Panc1 (cell line): Measurements from ENCODE around the gene TMUB2.

Experiments
- POLR2AphosphoS5 ChIP-seq: IDR thresholded peaks from 2 replicates; pipeline ENCODE4 v1.6.1; 2012; ENCODE audit warnings: mild to moderate bottlenecking, low read depth, low read length, moderate library complexity
- SIN3A ChIP-seq: IDR thresholded peaks from 2 replicates; pipeline ENCODE4 v1.6.1; 2012; ENCODE audit warnings: low read depth, mild to moderate bottlenecking, low read length, moderate library complexity, borderline replicate concordance; ENCODE audit not compliant: insufficient read depth
- TCF7L2 ChIP-seq: IDR thresholded peaks from 2 replicates; pipeline ENCODE4 v1.6.1; 2011; ENCODE audit warnings: mild to moderate bottlenecking, low read depth, low read length, inconsistent platforms
- TF ChIP-seq, protein P1 (sequence below): fragments of 450-650 bp; IDR thresholded peaks from 2 replicates; pipeline ENCODE4 v1.5.1; 2017; ENCODE audit warnings: mild to moderate bottlenecking
- TF ChIP-seq, protein P2 (sequence below), 2 experiments: IDR thresholded peaks; 2 replicates each; pipeline ENCODE4 v1.6.1; 2011 to 2012; ENCODE audit warnings: low read depth in 2 of 2, control low read depth in 1 of 2, low read length in 1 of 2, mild to moderate bottlenecking in 1 of 2, moderate library complexity in 1 of 2; ENCODE audit not compliant: insufficient read depth in 1 of 2

DNA sequence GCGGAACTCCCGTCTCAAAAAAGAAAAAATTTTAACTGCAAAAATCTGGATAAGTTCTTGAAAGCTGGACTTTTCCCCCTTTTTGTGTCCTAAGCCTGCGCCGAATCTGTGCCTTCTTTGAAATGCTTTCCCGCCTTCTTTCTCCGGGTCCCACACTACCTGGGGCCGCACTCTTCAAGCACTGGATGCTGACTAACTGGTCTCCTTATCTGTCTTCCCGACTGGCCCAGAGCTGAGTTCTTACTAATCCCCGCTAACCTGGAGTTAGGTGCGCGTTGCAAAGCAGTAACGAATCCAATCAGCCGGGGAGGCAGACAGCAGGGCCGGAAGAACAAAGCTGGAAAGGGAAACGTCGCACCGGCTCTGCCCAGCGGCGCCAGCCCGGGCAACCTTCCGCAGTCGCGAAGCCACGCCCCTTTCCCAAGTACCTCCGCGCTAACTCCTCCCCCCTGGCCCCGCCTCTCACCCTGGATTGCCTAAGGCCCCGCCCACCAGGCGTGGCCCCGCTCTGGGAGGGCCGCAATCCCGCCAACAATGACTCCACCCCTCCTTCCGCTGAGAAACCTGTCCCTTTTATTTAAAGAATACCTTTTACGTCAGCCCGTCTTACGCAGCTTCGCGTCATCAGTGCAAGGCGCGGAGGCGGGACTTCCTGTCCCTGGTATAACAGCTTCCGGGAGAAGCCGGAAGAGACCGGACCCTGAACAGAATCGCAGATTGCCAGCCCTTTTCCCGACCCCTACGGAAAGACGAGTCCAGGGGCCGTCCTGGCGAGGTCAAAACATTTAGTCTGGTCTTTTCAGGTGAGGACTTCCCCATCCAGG lies at the start of gene TMUB2:
- TF ChIP-seq, protein P1, sequence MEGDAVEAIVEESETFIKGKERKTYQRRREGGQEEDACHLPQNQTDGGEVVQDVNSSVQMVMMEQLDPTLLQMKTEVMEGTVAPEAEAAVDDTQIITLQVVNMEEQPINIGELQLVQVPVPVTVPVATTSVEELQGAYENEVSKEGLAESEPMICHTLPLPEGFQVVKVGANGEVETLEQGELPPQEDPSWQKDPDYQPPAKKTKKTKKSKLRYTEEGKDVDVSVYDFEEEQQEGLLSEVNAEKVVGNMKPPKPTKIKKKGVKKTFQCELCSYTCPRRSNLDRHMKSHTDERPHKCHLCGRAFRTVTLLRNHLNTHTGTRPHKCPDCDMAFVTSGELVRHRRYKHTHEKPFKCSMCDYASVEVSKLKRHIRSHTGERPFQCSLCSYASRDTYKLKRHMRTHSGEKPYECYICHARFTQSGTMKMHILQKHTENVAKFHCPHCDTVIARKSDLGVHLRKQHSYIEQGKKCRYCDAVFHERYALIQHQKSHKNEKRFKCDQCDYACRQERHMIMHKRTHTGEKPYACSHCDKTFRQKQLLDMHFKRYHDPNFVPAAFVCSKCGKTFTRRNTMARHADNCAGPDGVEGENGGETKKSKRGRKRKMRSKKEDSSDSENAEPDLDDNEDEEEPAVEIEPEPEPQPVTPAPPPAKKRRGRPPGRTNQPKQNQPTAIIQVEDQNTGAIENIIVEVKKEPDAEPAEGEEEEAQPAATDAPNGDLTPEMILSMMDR = no peak
- TF ChIP-seq POLR2AphosphoS5 (peak; percentile 88), TCF7L2 (no peak), SIN3A (no peak)
- TF ChIP-seq, protein P2, sequence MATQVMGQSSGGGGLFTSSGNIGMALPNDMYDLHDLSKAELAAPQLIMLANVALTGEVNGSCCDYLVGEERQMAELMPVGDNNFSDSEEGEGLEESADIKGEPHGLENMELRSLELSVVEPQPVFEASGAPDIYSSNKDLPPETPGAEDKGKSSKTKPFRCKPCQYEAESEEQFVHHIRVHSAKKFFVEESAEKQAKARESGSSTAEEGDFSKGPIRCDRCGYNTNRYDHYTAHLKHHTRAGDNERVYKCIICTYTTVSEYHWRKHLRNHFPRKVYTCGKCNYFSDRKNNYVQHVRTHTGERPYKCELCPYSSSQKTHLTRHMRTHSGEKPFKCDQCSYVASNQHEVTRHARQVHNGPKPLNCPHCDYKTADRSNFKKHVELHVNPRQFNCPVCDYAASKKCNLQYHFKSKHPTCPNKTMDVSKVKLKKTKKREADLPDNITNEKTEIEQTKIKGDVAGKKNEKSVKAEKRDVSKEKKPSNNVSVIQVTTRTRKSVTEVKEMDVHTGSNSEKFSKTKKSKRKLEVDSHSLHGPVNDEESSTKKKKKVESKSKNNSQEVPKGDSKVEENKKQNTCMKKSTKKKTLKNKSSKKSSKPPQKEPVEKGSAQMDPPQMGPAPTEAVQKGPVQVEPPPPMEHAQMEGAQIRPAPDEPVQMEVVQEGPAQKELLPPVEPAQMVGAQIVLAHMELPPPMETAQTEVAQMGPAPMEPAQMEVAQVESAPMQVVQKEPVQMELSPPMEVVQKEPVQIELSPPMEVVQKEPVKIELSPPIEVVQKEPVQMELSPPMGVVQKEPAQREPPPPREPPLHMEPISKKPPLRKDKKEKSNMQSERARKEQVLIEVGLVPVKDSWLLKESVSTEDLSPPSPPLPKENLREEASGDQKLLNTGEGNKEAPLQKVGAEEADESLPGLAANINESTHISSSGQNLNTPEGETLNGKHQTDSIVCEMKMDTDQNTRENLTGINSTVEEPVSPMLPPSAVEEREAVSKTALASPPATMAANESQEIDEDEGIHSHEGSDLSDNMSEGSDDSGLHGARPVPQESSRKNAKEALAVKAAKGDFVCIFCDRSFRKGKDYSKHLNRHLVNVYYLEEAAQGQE (IDR thresholded peaks at IDR 0.05; ENCODE audit: insufficient read depth in 1 of 2, low read depth in 2 of 2, low read length in 1 of 2) = no peak
